GM12891 (cell line): ENCODE results near the gene C10orf90.

Source experiments
- DNase-seq: peaks from one replicate; pipeline ENCODE4 v3.0.0; 2011; ENCODE audit warnings: low spot score; ENCODE audit not compliant: insufficient read length
- FAIRE-seq: peaks from 2 replicates; lab custom pipeline; 2011; peaks lifted over from hg19 to GRCh38; lab: Jason Lieb, UNC
- PAX5 ChIP-seq: IDR thresholded peaks from 2 replicates; pipeline ENCODE4 v1.6.1; 2011; ENCODE audit warnings: low read length, moderate library complexity, mild to moderate bottlenecking; ENCODE audit not compliant: insufficient read depth, severe bottlenecking
- POLR2A ChIP-seq: IDR thresholded peaks from 2 replicates; pipeline ENCODE4 v1.6.1; 2011; ENCODE audit warnings: low read depth, low read length, control low read depth
- POLR2AphosphoS5 ChIP-seq: IDR thresholded peaks from 2 replicates; pipeline ENCODE4 v1.6.1; 2011; ENCODE audit warnings: low read depth, low read length, control low read depth
- POU2F2 ChIP-seq: IDR thresholded peaks from 2 replicates; pipeline ENCODE4 v1.6.1; 2011; ENCODE audit warnings: low read depth, mild to moderate bottlenecking, control low read depth, low read length, moderate library complexity
- SPI1 ChIP-seq: IDR thresholded peaks from 2 replicates; pipeline ENCODE4 v1.6.1; 2011; ENCODE audit warnings: low read depth, low read length, control low read depth
- TAF1 ChIP-seq: IDR thresholded peaks from 2 replicates; pipeline ENCODE4 v1.6.1; 2011; ENCODE audit warnings: low read depth, low read length, control low read depth

Gene C10orf90

GRCh38 chr10:126439942-126440341 is 230.6 kb downstream of the C10orf90 start:
- FAIRE-seq (no peak), DNase-seq (no peak)
- TF ChIP-seq POLR2A (no peak), PAX5 (no peak), SPI1 (no peak), POLR2AphosphoS5 (no peak), TAF1 (no peak), POU2F2 (no peak)

GRCh38 chr10:126438407-126438783 is 232.1 kb downstream of the C10orf90 start:
- TF ChIP-seq PAX5 (no peak), SPI1 (no peak), POLR2AphosphoS5 (no peak), POLR2A (no peak), POU2F2 (no peak), TAF1 (no peak)
- DNase-seq (no peak), FAIRE-seq (no peak)

GRCh38 chr10:126437635-126438406 is 232.7 kb downstream of the C10orf90 start:
- no peak for TF ChIP-seq SPI1
- no peak for TF ChIP-seq POLR2A
- FAIRE-seq (no peak), DNase-seq (no peak)

GRCh38 chr10:126434235-126434634 is 236.3 kb downstream of the C10orf90 start:
- DNase-seq (no peak), FAIRE-seq (no peak)
- no peak for TF ChIP-seq POU2F2
- TF ChIP-seq TAF1 = no peak
- TF ChIP-seq POLR2AphosphoS5 = no peak
- TF ChIP-seq PAX5 = no peak
- no peak for TF ChIP-seq POLR2A
- TF ChIP-seq SPI1 = no peak

- FAIRE-seq (no peak), DNase-seq (no peak)
- TF ChIP-seq PAX5 (no peak), TAF1 (no peak), SPI1 (no peak), POLR2A (no peak), POU2F2 (no peak), POLR2AphosphoS5 (no peak)
Measured at GRCh38 chr10:126433351-126433750, 237.1 kb downstream of the C10orf90 start.

GRCh38 chr10:126432507-126432906 is 238.0 kb downstream of the C10orf90 start:
- TF ChIP-seq POLR2AphosphoS5 = no peak
- no peak for TF ChIP-seq POU2F2
- TF ChIP-seq POLR2A = no peak
- TF ChIP-seq PAX5 = no peak
- no peak for TF ChIP-seq SPI1
- no peak for TF ChIP-seq TAF1
- no peak for DNase-seq
- FAIRE-seq = no peak

GRCh38 chr10:126431816-126432215 is 238.7 kb downstream of the C10orf90 start:
- FAIRE-seq (no peak), DNase-seq (no peak)
- TF ChIP-seq TAF1 (no peak), POLR2AphosphoS5 (no peak)

GRCh38 chr10:126430512-126430911 is 240.0 kb downstream of the C10orf90 start:
- no peak for DNase-seq
- TF ChIP-seq POLR2A = no peak
- TF ChIP-seq PAX5 = no peak
- TF ChIP-seq SPI1 = no peak
- TF ChIP-seq POLR2AphosphoS5 = no peak
- TF ChIP-seq POU2F2 = no peak
- TF ChIP-seq TAF1 = no peak
- FAIRE-seq = no peak

GRCh38 chr10:126429275-126429674 is 241.2 kb downstream of the C10orf90 start:
- FAIRE-seq = no peak
- TF ChIP-seq TAF1 (no peak), POLR2AphosphoS5 (no peak), POLR2A (no peak), PAX5 (no peak)
- DNase-seq = no peak

GRCh38 chr10:126425489-126426065 is 244.9 kb downstream of the C10orf90 start:
- FAIRE-seq = no peak
- TF ChIP-seq PAX5 = no peak
- no peak for TF ChIP-seq SPI1
- TF ChIP-seq POU2F2 = no peak
- TF ChIP-seq POLR2AphosphoS5 = no peak
- TF ChIP-seq POLR2A = no peak
- TF ChIP-seq TAF1 = no peak

More at GRCh38 chr10:126425489-126426065, 244.9 kb downstream of the C10orf90 start:
- no peak for DNase-seq
